ENCODE results near the gene TYRO3. TPM values are rescaled to one million over a fixed set of nuclear protein-coding genes. Genes with fewer than 3 reads are reported as not detected.
A peak's percentile ranks its signal among the peaks of the same experiment; 100 is the strongest.

Gene TYRO3
- total and polyA plus RNA-seq, 2 of the 13 experiments (the other 11 are each of a cell fraction or from before 2014, with no cell fraction given), result 24.0 to 43.6 TPM

- TF ChIP-seq, protein P1, sequence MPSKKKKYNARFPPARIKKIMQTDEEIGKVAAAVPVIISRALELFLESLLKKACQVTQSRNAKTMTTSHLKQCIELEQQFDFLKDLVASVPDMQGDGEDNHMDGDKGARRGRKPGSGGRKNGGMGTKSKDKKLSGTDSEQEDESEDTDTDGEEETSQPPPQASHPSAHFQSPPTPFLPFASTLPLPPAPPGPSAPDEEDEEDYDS (CRISPR knock-in tag; IDR thresholded peaks at IDR 0.05), result peak; percentile 78
- TF ChIP-seq STAG1 (CRISPR knock-in tag; IDR thresholded peaks at IDR 0.05) (no peak; the same call in 1 of the 2 replicates), SMYD3 (CRISPR knock-in tag; IDR thresholded peaks at IDR 0.05) (peak; percentile 96), NFYC (CRISPR knock-in tag; IDR thresholded peaks at IDR 0.05) (peak; percentile 83), SP4 (CRISPR knock-in tag; IDR thresholded peaks at IDR 0.05) (peak; percentile 84), RXRB (CRISPR knock-in tag; IDR thresholded peaks at IDR 0.05; ENCODE audit: borderline replicate concordance) (peak; percentile 40), ZMYM2 (CRISPR knock-in tag; IDR thresholded peaks at IDR 0.05) (peak; percentile 98), ZNF615 (CRISPR knock-in tag; IDR thresholded peaks at IDR 0.05; ENCODE audit: borderline replicate concordance) (peak; percentile 86; the same call in 1 of the 2 replicates), ZNF839 (CRISPR knock-in tag; IDR thresholded peaks at IDR 0.05; ENCODE audit: borderline replicate concordance) (peak; percentile 23; the same call in 1 of the 2 replicates), CREB1 (IDR thresholded peaks at IDR 0.05) (peak; percentile 19; the same call in 1 of the 2 replicates), CREB1 (CRISPR knock-in tag; IDR thresholded peaks at IDR 0.05) (peak; percentile 18), KAT2B (IDR thresholded peaks at IDR 0.05; ENCODE audit: borderline replicate concordance, low read depth, low read length) (no peak), SOX6 (IDR thresholded peaks at IDR 0.05) (no peak), SOX6 (CRISPR knock-in tag; IDR thresholded peaks at IDR 0.05) (peak; percentile 52), ZNF24 (IDR thresholded peaks at IDR 0.05) (no peak), ZNF136 (CRISPR knock-in tag; IDR thresholded peaks at IDR 0.05; ENCODE audit: low read depth) (peak; percentile 96), DBP (CRISPR knock-in tag; IDR thresholded peaks at IDR 0.05; ENCODE audit: not compliant biosample characterization) (peak; percentile 85), ARNTL (CRISPR knock-in tag; IDR thresholded peaks at IDR 0.05) (peak; percentile 68), BORCS8-MEF2B (CRISPR knock-in tag; IDR thresholded peaks at IDR 0.05) (peak; percentile 97), SNAPC4 (CRISPR knock-in tag; IDR thresholded peaks at IDR 0.05) (peak; percentile 97), CEBPB (IDR thresholded peaks at IDR 0.05; ENCODE audit: borderline replicate concordance, low read depth, low read length) (no peak)
- TF ChIP-seq, protein P2, sequence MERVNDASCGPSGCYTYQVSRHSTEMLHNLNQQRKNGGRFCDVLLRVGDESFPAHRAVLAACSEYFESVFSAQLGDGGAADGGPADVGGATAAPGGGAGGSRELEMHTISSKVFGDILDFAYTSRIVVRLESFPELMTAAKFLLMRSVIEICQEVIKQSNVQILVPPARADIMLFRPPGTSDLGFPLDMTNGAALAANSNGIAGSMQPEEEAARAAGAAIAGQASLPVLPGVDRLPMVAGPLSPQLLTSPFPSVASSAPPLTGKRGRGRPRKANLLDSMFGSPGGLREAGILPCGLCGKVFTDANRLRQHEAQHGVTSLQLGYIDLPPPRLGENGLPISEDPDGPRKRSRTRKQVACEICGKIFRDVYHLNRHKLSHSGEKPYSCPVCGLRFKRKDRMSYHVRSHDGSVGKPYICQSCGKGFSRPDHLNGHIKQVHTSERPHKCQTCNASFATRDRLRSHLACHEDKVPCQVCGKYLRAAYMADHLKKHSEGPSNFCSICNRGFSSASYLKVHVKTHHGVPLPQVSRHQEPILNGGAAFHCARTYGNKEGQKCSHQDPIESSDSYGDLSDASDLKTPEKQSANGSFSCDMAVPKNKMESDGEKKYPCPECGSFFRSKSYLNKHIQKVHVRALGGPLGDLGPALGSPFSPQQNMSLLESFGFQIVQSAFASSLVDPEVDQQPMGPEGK (CRISPR knock-in tag; IDR thresholded peaks at IDR 0.05), result peak; percentile 52; the same call in 1 of the 2 replicates
Measured at GRCh38 chr15:41621200-41622193, 62.5 kb downstream of the TYRO3 start (continued).

Data from HepG2 (cell line).